H1 (cell line): ENCODE measurements around the gene BTN1A1. TPM values are rescaled to one million over a fixed set of nuclear protein-coding genes. Genes with fewer than 3 reads are reported as not detected.

Experiments
- CTCF ChIP-seq, 3 experiments: IDR thresholded peaks; 1 replicate in 2 of 3; 2 replicates in 1 of 3; pipeline versions ENCODE4 v1.5.1 to v1.6.1; 2011; ENCODE audit warnings: low read length in 3 of 3, mild to moderate bottlenecking in 3 of 3, inconsistent platforms in 2 of 3, low read depth in 1 of 3, moderate library complexity in 1 of 3; ENCODE audit not compliant: insufficient read depth in 1 of 3; ENCODE audit errors: control extremely low read depth in 1 of 3
- SP4 ChIP-seq: IDR thresholded peaks from 2 replicates; pipeline ENCODE4 v1.6.1; 2012; ENCODE audit warnings: low read length, inconsistent platforms
- polyA plus RNA-seq, 7 experiments: library from polyadenylated mRNA; depleted of rRNA in 3 of 7; stranded (reverse) in 5 of 7; unstranded in 2 of 7; fragments of >200 nt in 5 of 7; fragments of 200-250 nt in 2 of 7; gene quantifications; 1 replicate in 5 of 7; 2 replicates in 1 of 7; 4 replicates in 1 of 7; pipeline versions ENCODE4 v1.2.1 to v1.2.3, GENCODE V29; 2011 to 2013; ENCODE audit warnings: missing spikeins in 2 of 7, mixed read lengths in 2 of 7
- total RNA-seq: library from RNA; stranded (reverse); fragmentation: NEBNext Ultra II Directional; extraction: Animal tissue kit (Norgen Biotek cat#: 25700); gene quantifications from 2 replicates; pipeline ENCODE4 v1.2.1, GENCODE V29; 2021

Gene BTN1A1
- total and polyA plus RNA-seq, 2 of the 8 experiments (the other 6 are each of a cell fraction or from before 2014, with no cell fraction given), result 0.28 to 0.35 TPM

GRCh38 chr6:26473758-26474438 is 26.2 kb upstream of the BTN1A1 start (continued):
- TF ChIP-seq CTCF (IDR thresholded peaks at IDR 0.05; ENCODE audit: control extremely low read depth in 1 of 3, insufficient read depth in 1 of 3, low read depth in 1 of 3, low read length in 3 of 3) (no peak), SP4 (no peak)
